CD4-positive, alpha-beta T cell treated with Interleukin-17A for 4 hours (primary cell): ENCODE measurements around the gene DHRS7C.

Source experiments
- DNase-seq: peaks from one replicate; pipeline ENCODE4 v3.0.0-alpha.2; 2020; ENCODE audit warnings: mixed read lengths

DHRS7C gene, protein sequence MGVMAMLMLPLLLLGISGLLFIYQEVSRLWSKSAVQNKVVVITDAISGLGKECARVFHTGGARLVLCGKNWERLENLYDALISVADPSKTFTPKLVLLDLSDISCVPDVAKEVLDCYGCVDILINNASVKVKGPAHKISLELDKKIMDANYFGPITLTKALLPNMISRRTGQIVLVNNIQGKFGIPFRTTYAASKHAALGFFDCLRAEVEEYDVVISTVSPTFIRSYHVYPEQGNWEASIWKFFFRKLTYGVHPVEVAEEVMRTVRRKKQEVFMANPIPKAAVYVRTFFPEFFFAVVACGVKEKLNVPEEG

DNA sequence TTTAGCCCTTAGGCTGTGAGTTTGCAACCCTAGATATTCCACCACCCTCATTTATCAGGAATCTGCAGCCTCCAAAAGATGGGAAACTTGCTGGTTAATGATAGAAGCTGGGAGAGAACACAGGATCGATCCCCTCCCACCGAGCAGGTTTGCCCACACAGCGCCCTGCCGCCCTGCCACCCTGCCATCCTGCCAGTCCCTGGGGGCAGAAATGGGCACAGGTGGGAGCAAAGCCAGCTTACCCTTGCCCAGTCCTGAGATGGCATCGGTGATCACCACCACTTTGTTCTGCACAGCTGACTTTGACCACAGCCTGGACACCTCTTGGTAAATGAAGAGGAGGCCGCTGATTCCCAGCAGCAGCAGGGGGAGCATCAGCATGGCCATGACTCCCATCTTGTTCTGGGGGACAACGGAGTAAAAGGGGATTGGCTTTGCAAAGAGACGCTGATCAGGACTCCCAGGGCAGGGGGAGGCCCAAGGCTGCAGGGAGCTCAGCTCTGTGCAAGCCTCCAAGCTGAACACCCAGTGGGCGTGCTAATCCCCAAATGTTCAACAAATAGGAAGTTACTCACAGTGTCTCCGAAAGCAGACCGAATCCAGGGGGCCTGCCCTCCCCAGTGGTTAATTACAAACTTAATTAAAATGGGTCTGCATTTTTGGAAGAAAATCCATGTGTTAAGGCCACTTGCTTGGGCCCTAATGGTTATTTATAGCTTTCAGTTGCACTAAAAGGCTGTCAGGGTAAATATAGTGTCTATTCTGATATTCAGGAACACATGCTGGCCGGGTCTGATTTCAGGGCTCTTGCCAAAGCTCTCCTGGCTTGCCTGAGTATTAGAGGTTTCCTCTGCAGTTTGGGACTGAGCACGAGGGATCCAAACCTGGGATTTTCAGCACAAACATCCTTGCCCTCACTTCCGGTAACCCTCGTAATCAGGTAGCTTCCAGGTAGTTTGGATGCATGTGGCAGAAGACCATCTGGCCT is at the start of gene DHRS7C:
DHRS7C (minus strand) TSS at position 704 of the 988 bp plus-strand sequence; CDS start at position 396, 308 bp downstream.
- no peak for DNase-seq

DNA sequence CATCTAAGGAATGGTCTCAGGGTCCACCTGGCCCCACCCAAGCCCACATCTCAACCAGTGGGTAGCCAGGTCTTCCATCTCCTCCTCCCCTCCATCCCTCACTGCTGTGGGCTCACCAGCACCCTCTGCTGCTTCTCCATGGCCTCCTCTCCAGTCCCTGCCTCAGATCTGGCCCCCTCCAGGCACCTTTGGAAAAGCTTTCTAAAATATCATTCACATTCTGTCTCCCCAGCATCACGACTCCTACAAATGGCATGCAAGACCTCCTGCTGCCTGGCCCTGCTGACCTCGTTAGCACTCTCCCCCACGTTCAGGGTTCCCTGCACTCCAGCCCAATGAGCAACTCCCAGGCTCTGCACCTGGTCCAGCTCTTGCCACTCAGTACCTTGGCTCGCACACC is 48.0 kb upstream of the DHRS7C start:
- no peak for DNase-seq

GRCh38 chr17:9837551-9838471 is 46.4 kb upstream of the DHRS7C start:
- DNase-seq = no peak

DNA sequence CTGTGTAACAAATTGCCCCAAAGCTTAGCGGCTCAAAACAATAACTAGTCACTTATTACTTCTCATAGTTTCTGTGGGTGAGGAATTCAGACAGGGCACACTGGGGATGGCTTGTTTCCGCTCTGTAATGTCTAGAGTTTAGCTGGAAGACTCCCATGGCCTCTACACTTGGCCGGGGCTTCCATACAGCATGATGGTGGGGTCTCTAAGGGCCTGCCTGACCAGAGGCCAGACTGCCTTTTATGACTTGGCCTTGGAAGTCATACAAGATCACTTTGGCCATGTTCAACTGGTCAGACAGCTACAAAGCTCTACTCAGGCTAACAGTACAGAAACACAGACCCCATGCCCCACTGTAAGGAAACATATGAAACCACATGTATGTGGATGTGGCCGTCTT is 42.5 kb upstream of the DHRS7C start:
- no peak for DNase-seq

- DNase-seq = no peak
Observed at GRCh38 chr17:9830711-9831110, 39.3 kb upstream of the DHRS7C start.

GRCh38 chr17:9829343-9829742 is 38.0 kb upstream of the DHRS7C start:
- no peak for DNase-seq

- DNase-seq = no peak
Observed at GRCh38 chr17:9828296-9829295, 37.2 kb upstream of the DHRS7C start.

- no peak for DNase-seq
Observed at GRCh38 chr17:9825641-9826150, 34.3 kb upstream of the DHRS7C start, which contains the start of gene GLP2R. TSS of gene GLP2R (plus strand) at chr17:9825924. CDS start at chr17:9826064, 140 bp downstream.

DNA sequence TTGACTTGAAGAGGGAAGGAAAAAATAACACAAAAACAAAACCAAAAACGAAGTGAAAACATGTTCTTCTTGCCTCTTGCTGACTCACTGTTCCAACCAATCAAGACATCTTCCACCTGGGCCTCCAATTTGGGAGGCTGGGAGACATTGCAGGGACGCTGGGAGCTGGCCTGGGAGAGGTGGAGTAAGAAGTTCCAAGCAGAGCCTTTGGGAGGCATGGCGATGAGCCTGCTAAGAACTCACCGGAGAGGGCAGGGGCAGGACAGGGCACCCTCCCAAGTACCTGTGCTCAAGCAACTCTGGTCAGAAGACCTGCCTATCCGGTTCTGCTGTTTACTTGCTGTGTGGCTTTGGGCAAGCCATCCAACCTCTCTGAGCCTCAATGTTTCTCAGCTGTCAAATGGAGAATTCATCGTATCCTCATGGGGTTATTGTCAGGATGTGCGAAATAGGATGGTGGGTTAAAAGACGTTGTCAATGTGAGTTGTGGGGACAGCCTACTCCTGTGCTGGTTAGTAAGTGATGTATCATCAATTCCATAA is 33.5 kb upstream of the DHRS7C start:
- no peak for DNase-seq

DNA sequence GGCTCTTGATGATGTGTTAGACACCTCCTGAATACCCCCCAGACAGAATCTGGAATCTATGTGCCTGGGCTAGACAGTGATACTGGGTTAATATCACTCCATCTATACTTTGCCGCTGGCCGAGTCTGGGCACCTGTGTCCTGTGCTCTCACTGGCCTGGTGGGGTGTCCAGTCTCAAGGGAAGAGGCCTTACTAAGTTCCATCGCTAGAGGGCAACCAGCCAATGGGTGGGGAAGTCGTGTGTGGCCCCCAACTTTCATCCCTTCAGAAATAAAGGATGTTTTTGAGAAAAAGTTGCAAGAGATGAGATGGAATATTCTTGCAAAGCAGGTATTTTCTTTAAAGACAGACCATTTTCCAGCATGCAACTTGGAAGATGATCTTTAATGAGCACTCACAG is 32.7 kb upstream of the DHRS7C start:
- DNase-seq = no peak

- DNase-seq = no peak
Observed at GRCh38 chr17:9821921-9822320, 30.5 kb upstream of the DHRS7C start, which contains the start of gene GSG1L2. TSS of gene GSG1L2 (minus strand) at chr17:9822079. CDS start at chr17:9822071, 8 bp downstream.

GRCh38 chr17:9820448-9820847 is 29.1 kb upstream of the DHRS7C start:
- no peak for DNase-seq

- DNase-seq = no peak
Observed at GRCh38 chr17:9818760-9819159, 27.4 kb upstream of the DHRS7C start.

- no peak for DNase-seq
Observed at GRCh38 chr17:9817086-9817485, 25.7 kb upstream of the DHRS7C start.

- no peak for DNase-seq
Observed at GRCh38 chr17:9816472-9816871, 25.1 kb upstream of the DHRS7C start.

DNA sequence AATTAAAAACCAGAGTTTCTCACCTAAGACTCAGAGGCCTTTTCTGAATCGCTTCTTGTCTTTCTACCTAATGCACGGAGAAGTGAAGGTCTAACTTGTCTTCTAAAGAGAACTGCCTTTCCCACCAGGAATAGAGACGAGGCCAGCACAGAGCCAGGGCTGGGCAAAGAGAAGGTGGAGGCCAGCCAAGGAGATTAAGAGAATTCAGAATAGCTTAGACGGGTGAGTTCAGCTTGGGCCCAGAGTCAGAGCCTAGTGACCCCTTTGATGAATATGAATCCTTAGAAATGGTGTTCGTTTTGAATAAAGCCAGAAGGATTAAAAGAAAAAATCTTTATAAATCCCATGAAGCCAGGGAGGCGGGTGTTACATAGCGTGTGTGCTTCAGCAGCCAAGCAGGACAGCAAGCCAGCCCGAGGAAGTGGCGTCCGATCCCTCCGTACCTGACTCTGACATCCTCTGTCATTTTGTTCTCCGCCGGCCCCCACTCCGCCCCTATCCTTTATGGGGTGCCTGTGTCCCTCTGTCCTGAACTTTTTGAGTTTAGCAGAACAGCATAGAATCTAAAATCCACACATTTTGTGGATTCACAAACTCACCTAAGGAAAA is 23.0 kb upstream of the DHRS7C start:
- DNase-seq = no peak

GRCh38 chr17:9813166-9813565 is 21.8 kb upstream of the DHRS7C start:
- no peak for DNase-seq

- DNase-seq = no peak
Observed at GRCh38 chr17:9811537-9811936, 20.1 kb upstream of the DHRS7C start.

- no peak for DNase-seq
Observed at GRCh38 chr17:9811086-9811485, 19.7 kb upstream of the DHRS7C start.
